Peyer's patch (tissue), 4 donors: ENCODE results near the gene ANTXRL.

Experiments
- POLR2A ChIP-seq, 2 donors: fragments of 450-650 bp; IDR thresholded peaks; one replicate each; pipeline ENCODE4 v1.5.1; 2017; ENCODE audit warnings: antibody characterized with exemption in 2 of 2, mild to moderate bottlenecking in 2 of 2, moderate library complexity in 2 of 2
- TF ChIP-seq, protein P1 (sequence below), 6 experiments: fragments of 450-650 bp in 4 of 6; fragments of 200-600 bp in 2 of 6; sonication (generic) in 1 of 6; IDR thresholded peaks; one replicate each; pipeline ENCODE4 v1.5.1; 2017 to 2019; ENCODE audit warnings: antibody characterized with exemption in 6 of 6, mild to moderate bottlenecking in 3 of 6, moderate library complexity in 1 of 6

- TF ChIP-seq POLR2A (IDR thresholded peaks at IDR 0.05) = no peak
- TF ChIP-seq, protein P1, sequence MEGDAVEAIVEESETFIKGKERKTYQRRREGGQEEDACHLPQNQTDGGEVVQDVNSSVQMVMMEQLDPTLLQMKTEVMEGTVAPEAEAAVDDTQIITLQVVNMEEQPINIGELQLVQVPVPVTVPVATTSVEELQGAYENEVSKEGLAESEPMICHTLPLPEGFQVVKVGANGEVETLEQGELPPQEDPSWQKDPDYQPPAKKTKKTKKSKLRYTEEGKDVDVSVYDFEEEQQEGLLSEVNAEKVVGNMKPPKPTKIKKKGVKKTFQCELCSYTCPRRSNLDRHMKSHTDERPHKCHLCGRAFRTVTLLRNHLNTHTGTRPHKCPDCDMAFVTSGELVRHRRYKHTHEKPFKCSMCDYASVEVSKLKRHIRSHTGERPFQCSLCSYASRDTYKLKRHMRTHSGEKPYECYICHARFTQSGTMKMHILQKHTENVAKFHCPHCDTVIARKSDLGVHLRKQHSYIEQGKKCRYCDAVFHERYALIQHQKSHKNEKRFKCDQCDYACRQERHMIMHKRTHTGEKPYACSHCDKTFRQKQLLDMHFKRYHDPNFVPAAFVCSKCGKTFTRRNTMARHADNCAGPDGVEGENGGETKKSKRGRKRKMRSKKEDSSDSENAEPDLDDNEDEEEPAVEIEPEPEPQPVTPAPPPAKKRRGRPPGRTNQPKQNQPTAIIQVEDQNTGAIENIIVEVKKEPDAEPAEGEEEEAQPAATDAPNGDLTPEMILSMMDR (IDR thresholded peaks at IDR 0.05) = no peak
Measured at GRCh38 chr10:46254467-46254866, 32.3 kb upstream of the ANTXRL start.
